ENCODE results near the gene SEPTIN10.

The SEPTIN10 gene

GRCh38 chr2:109623297-109623696 lies 9.5 kb upstream of the SEPTIN10 start:
- DNase-seq = no peak
- H3K36me3 Mint-ChIP-seq (ENCODE audit: low read depth) = no peaks in the 10 kb centered on the region
- peaks cover 59% of the 10 kb centered on the region for H3K27me3 Mint-ChIP-seq
- no peak overlapping the region for H3K4me3 Mint-ChIP-seq
- no peaks in the 10 kb centered on the region for H3K4me1 Mint-ChIP-seq (ENCODE audit: low read depth)
- no peak overlapping the region for H3K27ac Mint-ChIP-seq
- H3K9me3 Mint-ChIP-seq = no peaks in the 10 kb centered on the region

GRCh38 chr2:109619032-109619615 lies 5.4 kb upstream of the SEPTIN10 start:
- Mint-ChIP-seq H3K27ac (no peak overlapping the region), H3K27me3 (peaks cover 83% of the 10 kb centered on the region), H3K9me3 (no peaks in the 10 kb centered on the region), H3K36me3 (ENCODE audit: low read depth) (no peaks in the 10 kb centered on the region), H3K4me3 (no peak overlapping the region), H3K4me1 (ENCODE audit: low read depth) (peaks cover 5% of the 10 kb centered on the region)
- DNase-seq = no peak

GRCh38 chr2:109616184-109616583 lies 2.4 kb upstream of the SEPTIN10 start:
- peaks cover 14% of the 10 kb centered on the region for H3K4me1 Mint-ChIP-seq (ENCODE audit: low read depth)
- no peak for DNase-seq
- H3K4me3 Mint-ChIP-seq = no peak overlapping the region
- peaks cover 83% of the 10 kb centered on the region for H3K27me3 Mint-ChIP-seq
- no peaks in the 10 kb centered on the region for H3K36me3 Mint-ChIP-seq (ENCODE audit: low read depth)
- no peak overlapping the region for H3K27ac Mint-ChIP-seq
- no peaks in the 10 kb centered on the region for H3K9me3 Mint-ChIP-seq

- H3K27ac Mint-ChIP-seq = no peak overlapping the region
Observed at GRCh38 chr2:109615637-109616144, 1.9 kb upstream of the SEPTIN10 start.

GRCh38 chr2:109614715-109615636 lies 1.2 kb upstream of the SEPTIN10 start:
- Mint-ChIP-seq H3K36me3 (ENCODE audit: low read depth) (no peaks in the 10 kb centered on the region), H3K27ac (no peak overlapping the region), H3K4me3 (no peak overlapping the region), H3K27me3 (peaks cover 82% of the 10 kb centered on the region), H3K9me3 (no peaks in the 10 kb centered on the region), H3K4me1 (ENCODE audit: low read depth) (peaks cover 14% of the 10 kb centered on the region)
- peak; percentile 36 for DNase-seq

More at GRCh38 chr2:109615637-109616144, 1.9 kb upstream of the SEPTIN10 start:
- H3K4me3 Mint-ChIP-seq = no peak overlapping the region
- H3K4me1 Mint-ChIP-seq (ENCODE audit: low read depth) = peaks cover 14% of the 10 kb centered on the region
- H3K36me3 Mint-ChIP-seq (ENCODE audit: low read depth) = no peaks in the 10 kb centered on the region
- no peak for DNase-seq
- no peaks in the 10 kb centered on the region for H3K9me3 Mint-ChIP-seq
- H3K27me3 Mint-ChIP-seq = peaks cover 83% of the 10 kb centered on the region

GRCh38 chr2:109613081-109613921 lies 465 bp downstream of the SEPTIN10 start:
- DNase-seq = no peak
- H3K27me3 Mint-ChIP-seq = peaks cover 82% of the 10 kb centered on the region
- peaks cover 20% of the 10 kb centered on the region for H3K4me1 Mint-ChIP-seq (ENCODE audit: low read depth)
- H3K9me3 Mint-ChIP-seq = no peaks in the 10 kb centered on the region
- H3K27ac Mint-ChIP-seq = peak overlapping the region; percentile 37
- H3K36me3 Mint-ChIP-seq (ENCODE audit: low read depth) = no peaks in the 10 kb centered on the region
- H3K4me3 Mint-ChIP-seq = peak overlapping the region; percentile 81

GRCh38 chr2:109611467-109612095 lies 2.2 kb downstream of the SEPTIN10 start:
- no peak overlapping the region for H3K27ac Mint-ChIP-seq
- H3K9me3 Mint-ChIP-seq = no peaks in the 10 kb centered on the region
- H3K27me3 Mint-ChIP-seq = peaks cover 78% of the 10 kb centered on the region
- DNase-seq = no peak
- peaks cover 20% of the 10 kb centered on the region for H3K4me1 Mint-ChIP-seq (ENCODE audit: low read depth)
- H3K4me3 Mint-ChIP-seq = no peak overlapping the region
- H3K36me3 Mint-ChIP-seq (ENCODE audit: low read depth) = no peaks in the 10 kb centered on the region

GRCh38 chr2:109609352-109610024 lies 4.3 kb downstream of the SEPTIN10 start:
- peaks cover 15% of the 10 kb centered on the region for H3K4me1 Mint-ChIP-seq (ENCODE audit: low read depth)
- no peaks in the 10 kb centered on the region for H3K36me3 Mint-ChIP-seq (ENCODE audit: low read depth)
- H3K4me3 Mint-ChIP-seq = peak overlapping the region; percentile 40
- no peak for DNase-seq
- H3K9me3 Mint-ChIP-seq = no peaks in the 10 kb centered on the region
- no peak overlapping the region for H3K27ac Mint-ChIP-seq
- H3K27me3 Mint-ChIP-seq = peaks cover 75% of the 10 kb centered on the region

- Mint-ChIP-seq H3K27me3 (peaks cover 71% of the 10 kb centered on the region), H3K4me3 (no peak overlapping the region), H3K4me1 (ENCODE audit: low read depth) (peaks cover 7% of the 10 kb centered on the region), H3K36me3 (ENCODE audit: low read depth) (no peaks in the 10 kb centered on the region), H3K27ac (no peak overlapping the region), H3K9me3 (no peaks in the 10 kb centered on the region)
- no peak for DNase-seq
Observed at GRCh38 chr2:109607766-109608165, 6.0 kb downstream of the SEPTIN10 start.

GRCh38 chr2:109604597-109604996 lies 9.2 kb downstream of the SEPTIN10 start:
- Mint-ChIP-seq H3K4me3 (no peak overlapping the region), H3K9me3 (no peaks in the 10 kb centered on the region), H3K27me3 (peaks cover 64% of the 10 kb centered on the region), H3K27ac (no peak overlapping the region), H3K4me1 (ENCODE audit: low read depth) (peaks cover 5% of the 10 kb centered on the region), H3K36me3 (ENCODE audit: low read depth) (no peaks in the 10 kb centered on the region)
- DNase-seq = no peak

GRCh38 chr2:109602617-109603188 lies 11.1 kb downstream of the SEPTIN10 start:
- Mint-ChIP-seq H3K9me3 (no peaks in the 10 kb centered on the region), H3K4me1 (ENCODE audit: low read depth) (no peaks in the 10 kb centered on the region), H3K36me3 (ENCODE audit: low read depth) (no peaks in the 10 kb centered on the region), H3K4me3 (no peak overlapping the region), H3K27me3 (peaks cover 49% of the 10 kb centered on the region), H3K27ac (no peak overlapping the region)
- no peak for DNase-seq

GRCh38 chr2:109601783-109602182 lies 12.0 kb downstream of the SEPTIN10 start:
- H3K27me3 Mint-ChIP-seq = peaks cover 42% of the 10 kb centered on the region
- DNase-seq = no peak
- H3K9me3 Mint-ChIP-seq = no peaks in the 10 kb centered on the region
- H3K36me3 Mint-ChIP-seq (ENCODE audit: low read depth) = no peaks in the 10 kb centered on the region
- H3K4me3 Mint-ChIP-seq = no peak overlapping the region
- H3K27ac Mint-ChIP-seq = no peak overlapping the region
- no peaks in the 10 kb centered on the region for H3K4me1 Mint-ChIP-seq (ENCODE audit: low read depth)

GRCh38 chr2:109597283-109597682 lies 16.5 kb downstream of the SEPTIN10 start:
- DNase-seq = no peak
- Mint-ChIP-seq H3K9me3 (no peaks in the 10 kb centered on the region), H3K27me3 (peaks cover 23% of the 10 kb centered on the region), H3K4me3 (no peak overlapping the region), H3K27ac (no peak overlapping the region), H3K4me1 (ENCODE audit: low read depth) (no peaks in the 10 kb centered on the region), H3K36me3 (ENCODE audit: low read depth) (no peaks in the 10 kb centered on the region)

All from activated T-cell treated with anti-CD3 and anti-CD28 coated beads, Interleukin-2, amount 50 U/mL, for 24 hours (primary cell).